Cardiac septum (tissue), 1 donor: ENCODE data around the gene PCDHGA9. TPM values are rescaled to one million over a fixed set of nuclear protein-coding genes. Genes with fewer than 3 reads are reported as not detected.
A peak's percentile ranks its signal among the peaks of the same experiment; 100 is the strongest.
"Not testable (repeated sequence)": the region's sequence is repeated elsewhere in the genome, so short reads cannot be mapped to it uniquely, and the experiment has no call there.

Source experiments
- DNase-seq: peaks from one replicate; pipeline ENCODE4 v3.0.0-alpha.2; 2020; ENCODE audit warnings: low spot score
- intact Hi-C: fragments of 100-400 bp; cut with DNase I; formaldehyde crosslinking; loops from one replicate; pipeline ENCODE4 v1.14.0; 2022
- total RNA-seq: library from RNA; stranded (reverse); fragmentation: NEBNext Ultra II Directional; extraction: Animal tissue kit (Norgen Biotek cat#: 25700); gene quantifications from one replicate; pipeline ENCODE4 v1.2.1, GENCODE V29; 2021
- donor health status: DM: no; HTN: no; CAD: no.

The PCDHGA9 gene
- total RNA-seq, 1 donor from 2014 or later, result 9.6 TPM

DNA sequence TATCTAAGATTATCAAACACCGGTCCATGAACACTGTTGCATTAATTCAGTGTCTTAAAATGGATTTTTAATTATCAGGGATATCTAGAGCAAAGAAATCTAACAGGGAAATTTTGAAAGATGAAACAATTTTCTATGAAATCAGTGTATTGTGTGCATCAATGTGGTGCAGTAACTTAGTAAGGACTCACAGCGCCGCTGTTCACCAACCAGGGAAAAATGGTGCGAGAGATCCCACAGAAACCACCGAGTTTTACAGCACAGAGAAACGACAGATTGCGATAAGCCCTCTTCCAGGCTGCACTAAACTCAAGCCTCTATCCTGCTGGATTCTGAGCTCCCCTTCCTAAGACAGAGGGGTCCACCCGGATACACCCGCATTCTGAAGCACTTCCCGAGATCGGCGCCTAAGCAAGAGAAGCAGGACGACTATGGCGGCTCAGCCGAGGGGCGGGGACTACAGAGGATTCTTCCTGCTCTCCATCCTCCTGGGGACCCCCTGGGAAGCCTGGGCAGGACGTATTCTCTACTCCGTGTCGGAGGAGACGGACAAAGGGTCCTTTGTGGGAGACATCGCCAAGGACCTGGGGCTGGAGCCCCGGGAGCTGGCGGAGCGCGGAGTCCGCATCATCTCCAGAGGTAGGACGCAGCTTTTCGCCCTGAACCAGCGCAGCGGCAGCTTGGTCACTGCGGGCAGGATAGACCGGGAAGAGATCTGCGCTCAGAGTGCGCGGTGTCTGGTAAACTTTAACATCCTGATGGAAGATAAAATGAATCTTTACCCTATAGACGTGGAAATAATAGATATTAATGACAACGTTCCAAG lies 19.9 kb upstream of the PCDHGA9 start, which contains the start of gene PCDHGA7:
Gene PCDHGA7, plus strand, starts transcription at position 274 of the 826 bp plus-strand sequence. Its CDS starts 158 bp downstream, at position 432.
- intact Hi-C loops, result no loop called here

GRCh38 chr5:141383345-141383744 lies 19.2 kb upstream of the PCDHGA9 start:
- no peak for DNase-seq

More for the DNA sequence above, 19.9 kb upstream of the PCDHGA9 start, which contains the start of gene PCDHGA7:
- DNase-seq, result no peak

DNA sequence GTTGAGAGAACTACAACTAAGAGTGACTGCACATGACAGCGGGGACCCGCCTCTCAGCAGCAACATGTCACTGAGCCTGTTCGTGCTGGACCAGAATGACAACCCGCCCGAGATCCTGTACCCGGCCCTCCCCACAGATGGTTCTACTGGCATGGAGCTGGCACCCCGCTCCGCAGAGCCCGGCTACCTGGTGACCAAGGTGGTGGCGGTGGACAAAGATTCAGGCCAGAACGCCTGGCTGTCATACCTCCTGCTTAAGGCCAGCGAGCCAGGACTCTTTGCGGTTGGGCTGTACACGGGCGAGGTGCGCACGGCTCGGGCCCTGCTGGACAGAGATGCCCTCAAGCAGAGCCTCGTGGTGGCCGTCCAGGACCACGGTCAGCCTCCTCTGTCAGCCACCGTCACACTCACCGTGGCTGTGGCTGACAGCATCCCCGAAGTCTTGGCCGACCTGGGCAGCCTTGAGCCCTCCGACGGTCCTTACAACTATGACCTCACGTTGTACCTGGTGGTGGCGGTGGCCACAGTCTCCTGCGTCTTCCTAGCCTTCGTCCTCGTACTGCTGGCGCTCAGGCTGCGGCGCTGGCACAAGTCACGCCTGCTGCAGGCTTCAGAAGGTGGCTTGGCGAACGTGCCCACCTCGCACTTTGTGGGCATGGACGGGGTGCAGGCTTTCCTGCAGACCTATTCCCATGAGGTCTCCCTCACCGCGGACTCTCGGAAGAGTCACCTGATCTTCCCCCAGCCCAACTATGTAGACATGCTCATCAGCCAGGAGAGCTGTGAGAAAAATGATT lies 17.9 kb upstream of the PCDHGA9 start:
- intact Hi-C loops, result no loop called here
- DNase-seq, result no peak

More at GRCh38 chr5:141383345-141383744, 19.2 kb upstream of the PCDHGA9 start:
- intact Hi-C loops, result no loop called here

GRCh38 chr5:141387557-141388311 lies 14.8 kb upstream of the PCDHGA9 start, which contains the start of gene PCDHGB4:
Gene PCDHGB4, plus strand, starts transcription at chr5:141387698. Its CDS starts 187 bp downstream, at chr5:141387885.
- DNase-seq, intact Hi-C loops: not testable (repeated sequence)

DNA sequence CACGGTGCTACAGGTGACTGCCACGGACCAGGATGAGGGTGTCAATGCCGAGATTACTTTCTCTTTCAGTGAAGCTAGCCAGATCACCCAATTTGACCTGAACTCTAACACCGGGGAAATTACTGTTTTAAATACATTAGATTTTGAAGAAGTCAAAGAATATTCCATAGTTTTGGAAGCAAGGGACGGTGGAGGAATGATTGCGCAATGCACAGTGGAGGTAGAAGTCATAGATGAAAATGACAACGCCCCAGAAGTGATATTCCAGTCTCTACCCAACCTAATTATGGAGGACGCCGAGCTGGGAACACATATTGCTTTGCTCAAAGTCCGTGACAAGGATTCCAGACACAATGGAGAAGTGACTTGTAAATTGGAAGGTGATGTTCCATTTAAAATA lies 13.9 kb upstream of the PCDHGA9 start:
- intact Hi-C loops, result no loop called here

DNA sequence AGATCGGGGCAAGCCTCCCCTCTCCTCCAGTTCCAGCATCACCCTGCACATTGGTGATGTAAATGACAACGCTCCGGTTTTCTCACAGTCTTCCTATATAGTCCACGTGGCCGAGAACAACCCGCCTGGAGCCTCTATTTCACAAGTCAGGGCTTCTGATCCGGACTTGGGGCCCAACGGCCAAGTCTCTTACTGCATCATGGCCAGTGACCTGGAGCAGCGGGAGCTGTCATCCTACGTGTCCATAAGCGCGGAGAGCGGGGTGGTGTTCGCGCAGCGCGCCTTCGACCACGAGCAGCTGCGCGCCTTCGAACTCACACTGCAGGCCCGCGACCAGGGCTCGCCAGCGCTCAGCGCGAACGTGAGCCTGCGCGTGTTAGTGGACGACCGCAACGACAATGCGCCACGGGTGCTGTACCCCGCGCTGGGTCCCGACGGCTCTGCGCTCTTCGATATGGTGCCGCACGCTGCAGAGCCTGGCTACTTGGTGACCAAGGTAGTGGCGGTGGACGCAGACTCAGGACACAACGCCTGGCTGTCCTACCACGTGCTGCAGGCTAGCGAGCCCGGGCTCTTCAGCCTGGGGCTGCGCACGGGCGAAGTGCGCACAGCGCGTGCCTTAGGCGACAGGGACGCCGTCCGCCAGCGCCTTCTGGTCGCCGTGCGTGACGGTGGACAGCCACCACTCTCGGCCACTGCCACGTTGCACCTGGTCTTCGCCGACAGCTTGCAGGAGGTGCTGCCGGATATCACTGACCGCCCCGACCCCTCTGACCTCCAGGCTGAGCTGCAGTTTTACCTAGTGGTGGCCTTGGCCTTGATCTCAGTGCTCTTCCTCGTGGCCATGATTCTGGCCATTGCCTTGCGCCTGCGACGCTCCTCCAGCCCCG lies 13.2 kb upstream of the PCDHGA9 start:
- intact Hi-C loops, result loop anchor here (2.0 kb wide), 1 partner anchor 19 kb away; the partner anchor contains the start of gene PCDHGB3
- no peak for DNase-seq

More for the DNA sequence above, 13.9 kb upstream of the PCDHGA9 start:
- no peak for DNase-seq

DNA sequence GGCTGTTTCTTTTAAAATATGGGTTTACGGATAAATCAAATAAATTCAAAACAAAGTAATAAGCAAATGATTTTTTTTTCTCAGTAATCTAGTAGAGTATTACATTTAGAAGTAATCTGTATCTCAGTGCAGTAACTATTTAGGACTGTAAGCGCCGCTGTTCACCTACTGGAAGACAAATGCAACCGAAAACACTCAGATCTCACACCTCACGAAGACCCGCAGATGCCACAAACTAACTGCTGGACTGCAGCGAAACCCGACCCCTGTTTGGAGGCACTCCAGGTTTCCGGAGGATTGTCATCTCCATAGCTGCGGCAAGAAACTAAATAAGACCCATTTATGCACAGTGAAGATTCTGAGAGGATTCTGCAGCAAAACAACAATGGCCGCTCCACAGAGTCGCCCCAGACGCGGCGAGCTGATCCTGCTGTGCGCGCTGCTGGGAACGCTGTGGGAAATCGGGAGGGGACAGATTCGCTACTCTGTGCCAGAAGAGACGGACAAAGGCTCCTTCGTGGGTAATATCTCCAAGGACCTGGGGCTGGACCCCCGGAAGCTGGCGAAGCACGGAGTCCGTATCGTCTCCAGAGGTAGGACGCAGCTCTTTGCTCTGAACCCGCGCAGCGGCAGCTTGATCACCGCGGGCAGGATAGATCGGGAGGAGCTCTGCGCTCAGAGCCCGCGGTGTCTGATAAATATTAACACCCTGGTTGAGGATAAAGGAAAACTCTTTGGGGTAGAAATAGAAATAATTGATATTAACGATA lies 10.0 kb upstream of the PCDHGA9 start, which contains the start of gene PCDHGA8:
Gene PCDHGA8, plus strand, starts transcription at position 205 of the 770 bp plus-strand sequence. Its CDS starts 181 bp downstream, at position 386.
- DNase-seq, result no peak
- intact Hi-C loops, result no loop called here

DNA sequence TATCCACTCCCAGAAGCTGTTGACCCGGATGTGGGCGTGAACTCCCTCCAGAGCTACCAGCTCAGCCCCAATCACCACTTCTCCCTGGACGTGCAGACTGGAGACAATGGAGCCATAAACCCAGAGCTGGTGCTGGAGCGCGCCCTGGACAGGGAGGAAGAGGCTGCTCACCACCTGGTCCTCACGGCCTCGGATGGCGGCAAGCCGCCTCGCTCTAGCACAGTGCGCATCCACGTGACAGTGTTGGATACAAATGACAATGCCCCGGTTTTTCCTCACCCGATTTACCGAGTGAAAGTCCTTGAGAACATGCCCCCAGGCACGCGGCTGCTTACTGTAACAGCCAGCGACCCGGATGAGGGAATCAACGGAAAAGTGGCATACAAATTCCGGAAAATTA lies 9.3 kb upstream of the PCDHGA9 start:
- DNase-seq, result no peak
- intact Hi-C loops, result no loop called here

DNA sequence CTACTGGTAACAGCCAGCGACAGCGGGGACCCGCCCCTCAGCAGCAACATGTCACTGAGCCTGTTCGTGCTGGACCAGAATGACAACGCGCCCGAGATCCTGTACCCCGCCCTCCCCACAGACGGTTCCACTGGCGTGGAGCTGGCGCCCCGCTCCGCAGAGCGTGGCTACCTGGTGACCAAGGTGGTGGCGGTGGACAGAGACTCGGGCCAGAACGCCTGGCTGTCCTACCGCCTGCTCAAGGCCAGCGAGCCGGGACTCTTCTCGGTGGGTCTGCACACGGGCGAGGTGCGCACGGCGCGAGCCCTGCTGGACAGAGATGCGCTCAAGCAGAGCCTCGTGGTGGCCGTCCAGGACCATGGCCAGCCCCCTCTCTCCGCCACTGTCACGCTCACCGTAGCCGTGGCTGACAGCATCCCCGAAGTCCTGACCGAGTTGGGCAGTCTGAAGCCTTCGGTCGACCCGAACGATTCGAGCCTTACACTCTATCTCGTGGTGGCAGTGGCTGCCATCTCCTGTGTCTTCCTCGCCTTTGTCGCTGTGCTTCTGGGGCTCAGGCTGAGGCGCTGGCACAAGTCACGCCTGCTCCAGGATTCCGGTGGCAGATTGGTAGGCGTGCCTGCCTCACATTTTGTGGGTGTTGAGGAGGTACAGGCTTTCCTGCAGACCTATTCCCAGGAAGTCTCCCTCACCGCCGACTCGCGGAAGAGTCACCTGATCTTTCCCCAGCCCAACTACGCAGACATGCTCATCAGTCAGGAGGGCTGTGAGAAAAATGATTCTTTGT lies 8.0 kb upstream of the PCDHGA9 start:
- DNase-seq, intact Hi-C loops: not testable (repeated sequence)

- intact Hi-C loops, DNase-seq: not testable (repeated sequence)
These were observed 4.6 kb upstream of the PCDHGA9 start, which contains the start of gene PCDHGB5 for GRCh38 chr5:141397756-141398551. Gene PCDHGB5, plus strand, starts transcription at chr5:141397947. Its CDS starts 181 bp downstream, at chr5:141398128.

DNA sequence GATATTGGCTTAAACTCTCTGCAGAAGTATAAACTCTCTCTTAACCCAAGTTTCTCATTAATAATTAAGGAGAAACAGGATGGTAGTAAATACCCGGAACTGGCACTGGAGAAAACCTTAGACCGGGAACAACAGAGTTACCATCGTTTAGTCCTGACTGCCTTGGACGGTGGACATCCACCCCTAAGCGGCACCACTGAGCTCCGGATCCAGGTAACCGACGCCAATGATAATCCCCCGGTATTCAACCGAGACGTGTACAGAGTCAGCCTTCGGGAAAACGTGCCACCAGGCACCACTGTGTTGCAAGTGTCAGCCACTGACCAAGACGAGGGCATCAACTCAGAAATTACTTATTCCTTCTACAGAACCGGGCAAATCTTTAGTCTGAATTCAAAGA lies 4.0 kb upstream of the PCDHGA9 start:
- intact Hi-C loops, result no loop called here
- DNase-seq, result peak; percentile 5

DNA sequence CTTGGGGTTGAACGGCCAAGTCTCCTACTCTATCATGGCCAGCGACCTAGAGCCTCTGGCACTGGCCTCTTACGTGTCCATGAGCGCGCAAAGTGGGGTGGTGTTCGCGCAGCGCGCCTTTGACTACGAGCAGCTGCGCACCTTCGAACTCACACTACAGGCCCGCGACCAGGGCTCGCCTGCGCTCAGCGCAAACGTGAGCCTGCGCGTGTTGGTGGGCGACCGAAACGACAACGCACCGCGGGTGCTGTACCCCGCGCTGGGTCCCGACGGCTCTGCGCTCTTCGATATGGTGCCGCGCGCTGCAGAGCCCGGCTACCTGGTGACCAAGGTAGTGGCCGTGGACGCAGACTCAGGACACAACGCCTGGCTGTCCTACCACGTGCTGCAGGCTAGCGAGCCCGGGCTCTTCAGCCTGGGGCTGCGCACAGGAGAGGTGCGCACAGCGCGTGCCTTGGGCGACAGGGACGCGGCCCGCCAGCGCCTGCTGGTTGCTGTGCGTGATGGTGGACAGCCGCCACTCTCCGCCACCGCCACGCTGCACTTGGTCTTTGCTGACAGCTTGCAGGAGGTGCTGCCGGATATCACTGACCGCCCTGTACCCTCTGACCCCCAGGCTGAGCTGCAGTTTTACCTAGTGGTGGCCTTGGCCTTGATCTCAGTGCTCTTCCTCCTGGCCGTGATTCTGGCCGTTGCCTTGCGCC lies 2.9 kb upstream of the PCDHGA9 start:
- DNase-seq, result peak; percentile 46
- intact Hi-C loops, result loop anchor here (5.0 kb wide), 1 partner anchor 42 kb away; the partner anchor contains the start of genes PCDHGA4 and PCDHGB2

DNA sequence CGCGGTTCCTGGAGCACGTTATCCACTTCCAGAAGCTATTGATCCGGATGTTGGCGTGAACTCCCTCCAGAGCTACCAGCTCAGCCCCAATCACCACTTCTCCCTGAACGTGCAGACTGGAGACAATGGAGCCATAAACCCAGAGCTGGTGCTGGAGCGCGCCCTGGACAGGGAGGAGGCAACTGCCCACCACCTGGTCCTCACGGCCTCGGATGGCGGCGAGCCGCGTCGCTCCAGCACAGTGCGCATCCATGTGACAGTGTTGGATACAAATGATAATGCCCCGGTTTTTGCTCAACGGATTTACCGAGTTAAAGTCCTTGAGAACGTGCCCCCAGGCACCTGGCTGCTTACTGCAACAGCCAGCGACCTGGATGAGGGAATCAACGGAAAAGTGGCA lies 809 bp downstream of the PCDHGA9 start:
- intact Hi-C loops, result loop anchor here (5.0 kb wide), 1 partner anchor 46 kb away; the partner anchor contains the start of genes PCDHGA4 and PCDHGB2
- no peak for DNase-seq

DNA sequence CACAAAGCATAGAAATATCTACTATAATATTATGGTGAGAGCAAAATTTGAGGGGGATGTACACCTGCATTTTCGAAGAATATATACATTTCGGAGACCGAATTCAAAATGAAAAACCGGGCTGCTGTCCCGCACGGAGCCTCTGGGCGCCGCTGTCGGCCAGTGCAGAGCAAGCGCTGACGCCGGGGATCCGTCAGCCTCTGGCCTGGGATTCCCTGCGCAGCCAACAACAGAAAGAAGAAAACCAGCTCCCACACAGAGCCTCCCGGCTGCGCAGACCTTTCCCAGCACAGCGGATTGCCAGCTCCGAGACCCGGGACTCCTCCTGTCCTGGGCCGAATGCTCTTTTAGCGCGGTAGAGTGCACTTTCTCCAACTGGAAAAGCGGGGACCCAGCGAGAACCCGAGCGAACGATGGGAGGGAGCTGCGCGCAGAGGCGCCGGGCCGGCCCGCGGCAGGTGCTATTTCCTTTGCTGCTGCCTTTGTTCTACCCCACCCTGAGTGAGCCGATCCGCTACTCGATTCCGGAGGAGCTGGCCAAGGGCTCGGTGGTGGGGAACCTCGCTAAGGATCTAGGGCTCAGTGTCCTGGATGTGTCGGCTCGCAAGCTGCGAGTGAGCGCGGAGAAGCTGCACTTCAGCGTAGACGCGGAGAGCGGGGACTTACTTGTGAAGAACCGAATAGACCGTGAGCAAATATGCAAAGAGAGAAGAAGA lies 5.4 kb downstream of the PCDHGA9 start, which contains the start of gene PCDHGB6:
Gene PCDHGB6, plus strand, starts transcription at position 232 of the 716 bp plus-strand sequence. Its CDS starts 182 bp downstream, at position 414.
- intact Hi-C loops, result not testable (repeated sequence)
- DNase-seq, result peak; percentile 71
